HEK293 (cell line): Measurements from ENCODE around the gene WDR74.
A peak's percentile ranks its signal among the peaks of the same experiment; 100 is the strongest.

Source experiments
- EGR2 ChIP-seq: fragments of 450-650 bp; formaldehyde crosslinking; IDR thresholded peaks from 2 replicates; pipeline ENCODE4 v1.5.1; 2016; ENCODE audit warnings: low read depth, missing biosample characterization, missing genetic modification characterization
- GLIS2 ChIP-seq: fragments of 450-650 bp; formaldehyde crosslinking; IDR thresholded peaks from 2 replicates; pipeline ENCODE4 v1.5.1; 2016; ENCODE audit warnings: missing biosample characterization, missing genetic modification characterization
- KLF1 ChIP-seq: fragments of 450-650 bp; formaldehyde crosslinking; IDR thresholded peaks from 2 replicates; pipeline ENCODE4 v1.5.1; 2016; ENCODE audit warnings: missing biosample characterization, missing genetic modification characterization
- KLF16 ChIP-seq: fragments of 450-650 bp; formaldehyde crosslinking; IDR thresholded peaks from 2 replicates; pipeline ENCODE4 v1.5.1; 2017; ENCODE audit warnings: missing biosample characterization, missing genetic modification characterization
- KLF8 ChIP-seq: fragments of 450-650 bp; formaldehyde crosslinking; IDR thresholded peaks from 2 replicates; pipeline ENCODE4 v1.5.1; 2016; ENCODE audit warnings: missing biosample characterization, missing genetic modification characterization
- KLF9 ChIP-seq: fragments of 450-650 bp; formaldehyde crosslinking; IDR thresholded peaks from 2 replicates; pipeline ENCODE4 v1.5.1; 2016; ENCODE audit warnings: missing biosample characterization, missing genetic modification characterization, low read depth
- SCRT2 ChIP-seq: fragments of 450-650 bp; formaldehyde crosslinking; IDR thresholded peaks from 2 replicates; pipeline ENCODE4 v1.5.1; 2016; ENCODE audit warnings: missing biosample characterization, missing genetic modification characterization
- SP2 ChIP-seq: fragments of 450-650 bp; formaldehyde crosslinking; IDR thresholded peaks from 2 replicates; pipeline ENCODE4 v1.5.1; 2016; ENCODE audit warnings: missing biosample characterization, missing genetic modification characterization
- SP7 ChIP-seq: fragments of 450-650 bp; formaldehyde crosslinking; IDR thresholded peaks from 2 replicates; pipeline ENCODE4 v1.5.1; 2016; ENCODE audit warnings: missing biosample characterization, missing genetic modification characterization
- ZBTB20 ChIP-seq: fragments of 450-650 bp; formaldehyde crosslinking; IDR thresholded peaks from 2 replicates; pipeline ENCODE4 v1.5.1; 2016; ENCODE audit warnings: missing biosample characterization, missing genetic modification characterization
- ZEB2 ChIP-seq: fragments of 450-650 bp; formaldehyde crosslinking; IDR thresholded peaks from 2 replicates; pipeline ENCODE4 v1.5.1; 2016; ENCODE audit warnings: missing biosample characterization, missing genetic modification characterization
- ZFHX2 ChIP-seq: fragments of 450-650 bp; formaldehyde crosslinking; conservative IDR thresholded peaks from 2 replicates; pipeline ENCODE4 v1.5.1; 2016; ENCODE audit warnings: missing biosample characterization, missing genetic modification characterization
- ZNF138 ChIP-seq: fragments of 450-650 bp; formaldehyde crosslinking; IDR thresholded peaks from 2 replicates; pipeline ENCODE4 v1.5.1; 2016; ENCODE audit warnings: missing biosample characterization, missing genetic modification characterization, borderline replicate concordance
- ZNF174 ChIP-seq: fragments of 450-650 bp; formaldehyde crosslinking; IDR thresholded peaks from 2 replicates; pipeline ENCODE4 v1.5.0; 2017; ENCODE audit warnings: missing biosample characterization, mild to moderate bottlenecking, missing genetic modification characterization
- ZNF2 ChIP-seq: fragments of 450-650 bp; formaldehyde crosslinking; IDR thresholded peaks from 2 replicates; pipeline ENCODE4 v1.5.1; 2016; ENCODE audit warnings: missing biosample characterization, missing genetic modification characterization
- ZNF211 ChIP-seq: fragments of 450-650 bp; formaldehyde crosslinking; IDR thresholded peaks from 2 replicates; pipeline ENCODE4 v1.5.1; 2016; ENCODE audit warnings: low read depth, missing biosample characterization, missing genetic modification characterization
- ZNF335 ChIP-seq: fragments of 450-650 bp; formaldehyde crosslinking; conservative IDR thresholded peaks from 2 replicates; pipeline ENCODE4 v1.5.1; 2016; ENCODE audit warnings: missing biosample characterization, missing genetic modification characterization
- ZNF341 ChIP-seq: fragments of 450-650 bp; formaldehyde crosslinking; IDR thresholded peaks from 2 replicates; pipeline ENCODE4; 2016; ENCODE audit warnings: low read depth, missing biosample characterization, missing genetic modification characterization
- ZNF48 ChIP-seq: fragments of 450-650 bp; formaldehyde crosslinking; IDR thresholded peaks from 2 replicates; pipeline ENCODE4 v1.5.1; 2016; ENCODE audit warnings: missing biosample characterization, missing genetic modification characterization
- ZNF548 ChIP-seq: fragments of 450-650 bp; formaldehyde crosslinking; IDR thresholded peaks from 2 replicates; pipeline ENCODE4 v1.5.1; 2016; ENCODE audit warnings: missing biosample characterization, missing genetic modification characterization
- ZNF624 ChIP-seq: fragments of 450-650 bp; formaldehyde crosslinking; IDR thresholded peaks from 2 replicates; pipeline ENCODE4 v1.5.1; 2017; ENCODE audit warnings: missing biosample characterization, missing genetic modification characterization
- ZNF629 ChIP-seq: fragments of 450-650 bp; formaldehyde crosslinking; IDR thresholded peaks from 2 replicates; pipeline ENCODE4 v1.5.1; 2017; ENCODE audit warnings: missing biosample characterization, missing genetic modification characterization
- TF ChIP-seq, protein P1 (sequence below): fragments of 450-650 bp; formaldehyde crosslinking; optimal IDR thresholded peaks from 2 replicates; pipeline ENCODE3; 2016; ENCODE audit warnings: missing biosample characterization, mild to moderate bottlenecking, missing genetic modification characterization
- TF ChIP-seq, protein P2 (sequence below): fragments of 450-650 bp; formaldehyde crosslinking; IDR thresholded peaks from 2 replicates; pipeline ENCODE4 v1.5.1; 2016; ENCODE audit warnings: missing biosample characterization, missing genetic modification characterization
- TF ChIP-seq, protein P3 (sequence below): fragments of 450-650 bp; formaldehyde crosslinking; IDR thresholded peaks from 2 replicates; pipeline ENCODE4 v1.5.1; 2016; ENCODE audit warnings: missing biosample characterization, missing genetic modification characterization
- TF ChIP-seq, protein P4 (sequence below): fragments of 450-650 bp; formaldehyde crosslinking; IDR thresholded peaks from 2 replicates; pipeline ENCODE4 v1.5.1; 2016; ENCODE audit warnings: missing biosample characterization, missing genetic modification characterization, low read depth
- TF ChIP-seq, protein P5 (sequence below): fragments of 450-650 bp; formaldehyde crosslinking; conservative IDR thresholded peaks from 2 replicates; pipeline ENCODE4 v1.5.1; 2016; ENCODE audit warnings: low read depth, missing biosample characterization, missing genetic modification characterization
- TF ChIP-seq, protein P6 (sequence below): fragments of 450-650 bp; formaldehyde crosslinking; IDR thresholded peaks from 2 replicates; pipeline ENCODE4 v1.5.1; 2016; ENCODE audit warnings: missing biosample characterization, missing genetic modification characterization

WDR74 gene

DNA sequence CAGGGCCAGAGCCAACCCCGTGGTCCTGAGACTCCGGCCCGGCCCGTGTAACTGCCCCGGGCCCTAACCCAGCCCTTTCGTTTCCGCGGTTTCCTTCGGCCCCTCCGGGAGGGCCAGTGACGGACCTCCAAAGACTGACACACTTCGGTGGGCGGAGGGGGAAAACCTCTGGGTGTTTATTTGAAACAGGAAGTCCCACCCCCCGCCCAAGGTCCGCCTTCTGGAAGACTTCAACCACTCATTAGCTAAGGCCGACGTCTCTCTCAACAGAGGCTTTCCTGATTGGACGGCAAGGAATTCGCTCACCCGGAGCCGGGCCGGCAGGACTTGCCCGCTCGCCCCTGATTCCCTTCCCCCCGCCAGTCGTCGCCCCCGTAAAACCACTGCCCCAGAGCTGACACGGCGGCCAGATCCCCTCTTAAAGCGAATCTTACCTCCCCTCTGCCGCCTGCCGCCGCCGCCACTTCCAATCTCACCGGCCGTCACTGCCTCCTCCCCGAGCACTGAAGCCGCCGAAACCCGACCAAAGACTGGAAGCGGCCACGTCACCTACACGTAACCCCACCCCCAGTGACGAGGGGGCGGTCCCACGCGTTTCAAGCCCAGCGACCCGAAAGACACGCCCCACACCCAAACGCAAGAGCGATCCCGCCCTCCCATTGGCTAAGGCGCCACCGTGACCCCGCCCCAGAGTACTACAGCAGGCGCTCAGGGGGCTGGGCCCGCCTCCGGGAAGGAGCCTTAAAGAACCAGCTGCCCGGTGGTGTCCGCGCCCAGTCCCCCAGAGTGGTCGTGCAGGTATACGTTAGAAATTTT, 7.7 kb downstream of the WDR74 start, which contains the start of gene STX5 (continued):
- TF ChIP-seq ZNF624 = no peak
- peak; percentile 74 for TF ChIP-seq EGR2 (tag by site-specific recombination)
- peak; percentile 27 for TF ChIP-seq KLF8 (tag by site-specific recombination)
- TF ChIP-seq ZFHX2 (tag by site-specific recombination) = peak; percentile 75
- TF ChIP-seq, protein P1, sequence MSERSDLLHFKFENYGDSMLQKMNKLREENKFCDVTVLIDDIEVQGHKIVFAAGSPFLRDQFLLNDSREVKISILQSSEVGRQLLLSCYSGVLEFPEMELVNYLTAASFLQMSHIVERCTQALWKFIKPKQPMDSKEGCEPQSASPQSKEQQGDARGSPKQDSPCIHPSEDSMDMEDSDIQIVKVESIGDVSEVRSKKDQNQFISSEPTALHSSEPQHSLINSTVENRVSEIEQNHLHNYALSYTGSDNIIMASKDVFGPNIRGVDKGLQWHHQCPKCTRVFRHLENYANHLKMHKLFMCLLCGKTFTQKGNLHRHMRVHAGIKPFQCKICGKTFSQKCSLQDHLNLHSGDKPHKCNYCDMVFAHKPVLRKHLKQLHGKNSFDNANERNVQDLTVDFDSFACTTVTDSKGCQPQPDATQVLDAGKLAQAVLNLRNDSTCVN = peak; percentile 55
- TF ChIP-seq ZNF629 (tag by site-specific recombination) = peak; percentile 86; the same call in 1 of the 2 replicates
- TF ChIP-seq, protein P2, sequence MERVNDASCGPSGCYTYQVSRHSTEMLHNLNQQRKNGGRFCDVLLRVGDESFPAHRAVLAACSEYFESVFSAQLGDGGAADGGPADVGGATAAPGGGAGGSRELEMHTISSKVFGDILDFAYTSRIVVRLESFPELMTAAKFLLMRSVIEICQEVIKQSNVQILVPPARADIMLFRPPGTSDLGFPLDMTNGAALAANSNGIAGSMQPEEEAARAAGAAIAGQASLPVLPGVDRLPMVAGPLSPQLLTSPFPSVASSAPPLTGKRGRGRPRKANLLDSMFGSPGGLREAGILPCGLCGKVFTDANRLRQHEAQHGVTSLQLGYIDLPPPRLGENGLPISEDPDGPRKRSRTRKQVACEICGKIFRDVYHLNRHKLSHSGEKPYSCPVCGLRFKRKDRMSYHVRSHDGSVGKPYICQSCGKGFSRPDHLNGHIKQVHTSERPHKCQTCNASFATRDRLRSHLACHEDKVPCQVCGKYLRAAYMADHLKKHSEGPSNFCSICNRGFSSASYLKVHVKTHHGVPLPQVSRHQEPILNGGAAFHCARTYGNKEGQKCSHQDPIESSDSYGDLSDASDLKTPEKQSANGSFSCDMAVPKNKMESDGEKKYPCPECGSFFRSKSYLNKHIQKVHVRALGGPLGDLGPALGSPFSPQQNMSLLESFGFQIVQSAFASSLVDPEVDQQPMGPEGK (tag by site-specific recombination) = peak; percentile 90
- peak; percentile 49; the same call in 1 of the 2 replicates for TF ChIP-seq KLF16
- no peak for TF ChIP-seq ZNF2
- TF ChIP-seq ZNF341 (tag by site-specific recombination) = peak; percentile 72; the same call in 1 of the 2 replicates
- TF ChIP-seq, protein P3, sequence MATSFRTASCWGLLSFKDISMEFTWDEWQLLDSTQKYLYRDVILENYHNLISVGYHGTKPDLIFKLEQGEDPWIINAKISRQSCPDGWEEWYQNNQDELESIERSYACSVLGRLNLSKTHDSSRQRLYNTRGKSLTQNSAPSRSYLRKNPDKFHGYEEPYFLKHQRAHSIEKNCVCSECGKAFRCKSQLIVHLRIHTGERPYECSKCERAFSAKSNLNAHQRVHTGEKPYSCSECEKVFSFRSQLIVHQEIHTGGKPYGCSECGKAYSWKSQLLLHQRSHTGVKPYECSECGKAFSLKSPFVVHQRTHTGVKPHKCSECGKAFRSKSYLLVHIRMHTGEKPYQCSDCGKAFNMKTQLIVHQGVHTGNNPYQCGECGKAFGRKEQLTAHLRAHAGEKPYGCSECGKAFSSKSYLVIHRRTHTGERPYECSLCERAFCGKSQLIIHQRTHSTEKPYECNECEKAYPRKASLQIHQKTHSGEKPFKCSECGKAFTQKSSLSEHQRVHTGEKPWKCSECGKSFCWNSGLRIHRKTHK (tag by site-specific recombination) = no peak
- no peak for TF ChIP-seq ZNF548 (tag by site-specific recombination)
- TF ChIP-seq ZBTB20 (tag by site-specific recombination) = 0 out of 2 replicates have a peak, but pooled peaks have one; percentile 45
- 0 out of 2 replicates have a peak, but pooled peaks have one; percentile 69 for TF ChIP-seq SP7
- TF ChIP-seq SCRT2 (tag by site-specific recombination) = 0 out of 2 replicates have a peak, but pooled peaks have one; percentile 36
- peak; percentile 95 for TF ChIP-seq ZEB2 (tag by site-specific recombination)
- peak; percentile 79 for TF ChIP-seq KLF9 (tag by site-specific recombination)
- TF ChIP-seq, protein P4, sequence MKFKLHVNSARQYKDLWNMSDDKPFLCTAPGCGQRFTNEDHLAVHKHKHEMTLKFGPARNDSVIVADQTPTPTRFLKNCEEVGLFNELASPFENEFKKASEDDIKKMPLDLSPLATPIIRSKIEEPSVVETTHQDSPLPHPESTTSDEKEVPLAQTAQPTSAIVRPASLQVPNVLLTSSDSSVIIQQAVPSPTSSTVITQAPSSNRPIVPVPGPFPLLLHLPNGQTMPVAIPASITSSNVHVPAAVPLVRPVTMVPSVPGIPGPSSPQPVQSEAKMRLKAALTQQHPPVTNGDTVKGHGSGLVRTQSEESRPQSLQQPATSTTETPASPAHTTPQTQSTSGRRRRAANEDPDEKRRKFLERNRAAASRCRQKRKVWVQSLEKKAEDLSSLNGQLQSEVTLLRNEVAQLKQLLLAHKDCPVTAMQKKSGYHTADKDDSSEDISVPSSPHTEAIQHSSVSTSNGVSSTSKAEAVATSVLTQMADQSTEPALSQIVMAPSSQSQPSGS (tag by site-specific recombination) = peak; percentile 64
- TF ChIP-seq ZNF335 (tag by site-specific recombination) = peak; percentile 85
- TF ChIP-seq, protein P5, sequence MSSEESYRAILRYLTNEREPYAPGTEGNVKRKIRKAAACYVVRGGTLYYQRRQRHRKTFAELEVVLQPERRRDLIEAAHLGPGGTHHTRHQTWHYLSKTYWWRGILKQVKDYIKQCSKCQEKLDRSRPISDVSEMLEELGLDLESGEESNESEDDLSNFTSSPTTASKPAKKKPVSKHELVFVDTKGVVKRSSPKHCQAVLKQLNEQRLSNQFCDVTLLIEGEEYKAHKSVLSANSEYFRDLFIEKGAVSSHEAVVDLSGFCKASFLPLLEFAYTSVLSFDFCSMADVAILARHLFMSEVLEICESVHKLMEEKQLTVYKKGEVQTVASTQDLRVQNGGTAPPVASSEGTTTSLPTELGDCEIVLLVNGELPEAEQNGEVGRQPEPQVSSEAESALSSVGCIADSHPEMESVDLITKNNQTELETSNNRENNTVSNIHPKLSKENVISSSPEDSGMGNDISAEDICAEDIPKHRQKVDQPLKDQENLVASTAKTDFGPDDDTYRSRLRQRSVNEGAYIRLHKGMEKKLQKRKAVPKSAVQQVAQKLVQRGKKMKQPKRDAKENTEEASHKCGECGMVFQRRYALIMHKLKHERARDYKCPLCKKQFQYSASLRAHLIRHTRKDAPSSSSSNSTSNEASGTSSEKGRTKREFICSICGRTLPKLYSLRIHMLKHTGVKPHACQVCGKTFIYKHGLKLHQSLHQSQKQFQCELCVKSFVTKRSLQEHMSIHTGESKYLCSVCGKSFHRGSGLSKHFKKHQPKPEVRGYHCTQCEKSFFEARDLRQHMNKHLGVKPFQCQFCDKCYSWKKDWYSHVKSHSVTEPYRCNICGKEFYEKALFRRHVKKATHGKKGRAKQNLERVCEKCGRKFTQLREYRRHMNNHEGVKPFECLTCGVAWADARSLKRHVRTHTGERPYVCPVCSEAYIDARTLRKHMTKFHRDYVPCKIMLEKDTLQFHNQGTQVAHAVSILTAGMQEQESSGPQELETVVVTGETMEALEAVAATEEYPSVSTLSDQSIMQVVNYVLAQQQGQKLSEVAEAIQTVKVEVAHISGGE = peak; percentile 94
- no peak for TF ChIP-seq KLF1 (tag by site-specific recombination)
- no peak for TF ChIP-seq ZNF211
- no peak for TF ChIP-seq ZNF174 (tag by site-specific recombination)
- peak; percentile 91 for TF ChIP-seq SP2 (tag by site-specific recombination)
- TF ChIP-seq ZNF48 (tag by site-specific recombination) = no peak
- peak; percentile 64 for TF ChIP-seq GLIS2
- TF ChIP-seq, protein P6, sequence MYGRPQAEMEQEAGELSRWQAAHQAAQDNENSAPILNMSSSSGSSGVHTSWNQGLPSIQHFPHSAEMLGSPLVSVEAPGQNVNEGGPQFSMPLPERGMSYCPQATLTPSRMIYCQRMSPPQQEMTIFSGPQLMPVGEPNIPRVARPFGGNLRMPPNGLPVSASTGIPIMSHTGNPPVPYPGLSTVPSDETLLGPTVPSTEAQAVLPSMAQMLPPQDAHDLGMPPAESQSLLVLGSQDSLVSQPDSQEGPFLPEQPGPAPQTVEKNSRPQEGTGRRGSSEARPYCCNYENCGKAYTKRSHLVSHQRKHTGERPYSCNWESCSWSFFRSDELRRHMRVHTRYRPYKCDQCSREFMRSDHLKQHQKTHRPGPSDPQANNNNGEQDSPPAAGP (tag by site-specific recombination) = 0 out of 2 replicates have a peak, but pooled peaks have one; percentile 32
- TF ChIP-seq ZNF138 (tag by site-specific recombination) = no peak
